AG04450 (cell line): Measurements from ENCODE around the gene KCNN3. TPM values are rescaled to one million over a fixed set of nuclear protein-coding genes. Genes with fewer than 3 reads are reported as not detected.

Experiments
- CTCF ChIA-PET: fragments of 300-600, 350-600 bp; formaldehyde crosslinking; extraction: SDS; loops from one replicate; lab custom pipeline; 2022; ENCODE audit warnings: antibody characterized with exemption, inconsistent platforms; lab: Charles Lee
- POLR2A ChIA-PET: fragments of 350-600 bp; formaldehyde crosslinking; extraction: SDS; loops from one replicate; lab custom pipeline; 2021; ENCODE audit warnings: antibody characterized with exemption, inconsistent platforms; lab: Yijun Ruan, JAX
- DNase-seq: peaks from one replicate; pipeline ENCODE4 v3.0.0-alpha.2; 2011; ENCODE audit warnings: low read depth, low spot score
- H3K27ac ChIP-seq: one replicate; pipeline ENCODE4 v1.5.1; 2012; ENCODE audit warnings: low read depth, low read length, control low read depth
- H3K27me3 ChIP-seq: one replicate; pipeline ENCODE4 v1.6.0; 2012; ENCODE audit warnings: low read length; ENCODE audit not compliant: control insufficient read depth, insufficient read depth
- H3K4me3 ChIP-seq: 2 replicates; pipeline ENCODE4 v1.5.1; 2011; ENCODE audit warnings: mild to moderate bottlenecking, low read depth, low read length, control low read depth
- H3K9me3 ChIP-seq: 2 replicates; pipeline ENCODE4 v1.5.1; 2012; ENCODE audit warnings: low read length; ENCODE audit not compliant: control insufficient read depth, insufficient read depth
- CTCF ChIP-seq: IDR thresholded peaks from 2 replicates; pipeline ENCODE4 v1.5.1; 2011; ENCODE audit warnings: low read depth, low read length, control low read depth, inconsistent platforms
- polyA plus RNA-seq: library from polyadenylated mRNA; depleted of rRNA; stranded (reverse); fragments of >200 nt; gene quantifications from 2 replicates; pipeline ENCODE4 v1.2.3, GENCODE V29; 2011

Gene KCNN3
- polyA plus RNA-seq, 1 experiment = 0.09 TPM

GRCh38 chr1:154809436-154810413, 60.4 kb downstream of the KCNN3 start:
- POLR2A ChIA-PET = no interaction called here
- no peak overlapping the region for H3K27ac ChIP-seq

DNA sequence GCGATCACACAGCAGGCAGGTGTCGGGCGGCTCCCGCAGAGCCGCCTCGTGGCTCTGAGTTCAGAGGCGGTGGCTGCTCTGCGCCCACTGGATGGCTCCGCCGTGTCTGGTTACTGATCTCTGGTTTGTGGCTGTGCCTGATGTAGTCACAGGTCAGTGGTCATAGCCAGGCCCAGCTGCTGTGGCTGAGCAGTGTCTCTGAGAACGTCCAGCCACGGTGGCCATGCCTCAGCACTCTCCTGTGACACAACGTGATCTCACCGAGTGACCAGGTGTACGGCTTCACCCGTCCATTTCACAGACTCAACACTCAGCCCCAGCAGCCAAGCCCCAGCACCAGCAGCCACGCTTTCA, 61.2 kb downstream of the KCNN3 start:
- Histone ChIP-seq H3K27ac (no peak overlapping the region), H3K4me3 (no peak overlapping the region), H3K27me3 (peaks cover 71% of the 10 kb centered on the region), H3K9me3 (no peaks in the 10 kb centered on the region)
- ChIA-PET POLR2A (no interaction called here), CTCF (no interaction called here)
- DNase-seq = no peak
- TF ChIP-seq CTCF = no peak

More at GRCh38 chr1:154809436-154810413, 60.4 kb downstream of the KCNN3 start:
- no peak for DNase-seq
- Histone ChIP-seq H3K4me3 (no peak overlapping the region), H3K9me3 (no peaks in the 10 kb centered on the region), H3K27me3 (peaks cover 70% of the 10 kb centered on the region)
- CTCF ChIA-PET = no interaction called here
- TF ChIP-seq CTCF = no peak

GRCh38 chr1:154808261-154808908, 61.7 kb downstream of the KCNN3 start:
- no peak for TF ChIP-seq CTCF
- no peak for DNase-seq
- POLR2A ChIA-PET = no interaction called here
- peaks cover 70% of the 10 kb centered on the region for H3K27me3 ChIP-seq
- H3K4me3 ChIP-seq = no peak overlapping the region
- H3K9me3 ChIP-seq = no peaks in the 10 kb centered on the region
- no peak overlapping the region for H3K27ac ChIP-seq
- CTCF ChIA-PET = no interaction called here

DNA sequence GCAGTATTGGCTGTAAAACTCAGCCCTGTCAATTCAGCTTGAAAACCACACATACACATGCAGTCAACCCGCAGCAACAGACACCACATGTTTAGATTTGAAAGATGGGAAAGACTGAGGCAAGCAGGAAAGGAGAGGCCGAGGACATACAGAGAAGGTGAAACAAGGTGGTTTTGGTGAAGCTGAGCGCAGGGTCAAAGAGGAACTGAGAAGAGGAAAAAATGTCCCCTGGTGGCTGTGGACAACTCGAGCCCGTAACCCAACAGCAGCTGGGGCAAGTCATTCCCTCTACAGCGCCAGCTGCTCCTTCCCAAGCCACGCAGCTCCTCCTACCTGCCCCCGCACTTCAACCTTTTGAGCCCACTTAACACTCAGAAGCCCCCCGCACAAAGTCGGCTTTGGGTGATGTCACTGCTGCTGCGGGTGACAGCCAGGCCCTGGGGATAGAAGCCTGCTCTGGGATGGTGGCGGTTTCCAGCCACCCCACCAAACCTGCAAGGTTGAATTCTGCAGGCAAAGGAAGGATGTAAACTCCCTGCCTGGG, 63.0 kb downstream of the KCNN3 start:
- no peaks in the 10 kb centered on the region for H3K9me3 ChIP-seq
- peaks cover 71% of the 10 kb centered on the region for H3K27me3 ChIP-seq
- no peak overlapping the region for H3K27ac ChIP-seq
- POLR2A ChIA-PET = no interaction called here
- H3K4me3 ChIP-seq = no peak overlapping the region
- CTCF ChIA-PET = interaction anchor here (0.5 kb wide), 1 partner anchor 1468 kb away, joined by 4 read pairs; no protein-coding TSS in a partner anchor
- DNase-seq = no peak
- no peak for TF ChIP-seq CTCF
